Fibroblast of villous mesenchyme (primary cell): ENCODE measurements around the gene ZMAT2. TPM values are rescaled to one million over a fixed set of nuclear protein-coding genes. Genes with fewer than 3 reads are reported as not detected.
"Not testable (repeated sequence)": the region's sequence is repeated elsewhere in the genome, so short reads cannot be mapped to it uniquely, and the experiment has no call there.

ENCODE experiments used
- DNase-seq: peaks from one replicate; pipeline ENCODE4 v3.0.0-alpha.2; 2010; ENCODE audit warnings: low read depth
- H3K4me3 ChIP-seq: 2 replicates; pipeline ENCODE4 v1.5.1; 2011; ENCODE audit warnings: low read depth, mild to moderate bottlenecking, low read length
- total RNA-seq: library from RNA; depleted of rRNA; stranded (reverse); fragments of >200 nt; gene quantifications from 2 replicates; pipeline ENCODE4 v1.2.3, GENCODE V29; 2012
- TF ChIP-seq, protein P1 (sequence below): IDR thresholded peaks from 2 replicates; pipeline ENCODE4 v1.5.1; 2012; ENCODE audit warnings: low read depth, mild to moderate bottlenecking, low read length; ENCODE audit not compliant: insufficient read depth

The ZMAT2 gene
- total RNA-seq, 1 donor = 47.1 TPM

DNA sequence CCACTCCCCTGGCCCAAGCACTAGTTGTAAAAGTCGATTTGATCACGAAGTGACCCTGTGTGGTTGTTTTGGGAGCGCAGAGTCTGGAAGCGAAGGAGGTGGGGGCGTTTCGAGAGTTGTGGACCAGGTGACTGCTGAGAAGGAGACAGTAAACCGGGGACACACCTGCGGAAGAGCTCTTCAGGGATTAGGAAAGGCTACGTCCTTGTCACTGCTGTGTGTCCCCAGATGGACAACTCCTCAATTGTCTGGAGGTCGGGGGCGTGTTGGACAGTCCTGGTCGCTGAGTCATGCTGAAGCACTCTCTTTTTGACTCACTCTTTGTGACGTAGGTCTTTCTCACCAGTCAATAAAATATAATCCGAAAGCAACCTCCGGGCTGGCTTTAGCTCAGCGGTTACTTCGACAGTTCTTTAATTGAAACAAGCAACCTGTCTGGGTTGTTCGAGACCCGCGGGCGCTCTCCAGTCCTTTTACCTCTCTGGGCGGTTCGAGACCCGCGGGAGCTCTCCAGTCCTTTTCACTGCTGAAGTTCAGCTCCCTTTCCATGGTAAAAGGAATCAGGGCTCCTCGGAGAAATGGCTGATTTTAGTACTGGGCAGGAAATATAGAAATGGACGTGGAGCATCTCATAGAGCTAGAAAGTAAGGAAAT is 10.8 kb downstream of the ZMAT2 start:
- peak; percentile 98 for DNase-seq
- peak overlapping the region; percentile 88 for H3K4me3 ChIP-seq
- TF ChIP-seq, protein P1, sequence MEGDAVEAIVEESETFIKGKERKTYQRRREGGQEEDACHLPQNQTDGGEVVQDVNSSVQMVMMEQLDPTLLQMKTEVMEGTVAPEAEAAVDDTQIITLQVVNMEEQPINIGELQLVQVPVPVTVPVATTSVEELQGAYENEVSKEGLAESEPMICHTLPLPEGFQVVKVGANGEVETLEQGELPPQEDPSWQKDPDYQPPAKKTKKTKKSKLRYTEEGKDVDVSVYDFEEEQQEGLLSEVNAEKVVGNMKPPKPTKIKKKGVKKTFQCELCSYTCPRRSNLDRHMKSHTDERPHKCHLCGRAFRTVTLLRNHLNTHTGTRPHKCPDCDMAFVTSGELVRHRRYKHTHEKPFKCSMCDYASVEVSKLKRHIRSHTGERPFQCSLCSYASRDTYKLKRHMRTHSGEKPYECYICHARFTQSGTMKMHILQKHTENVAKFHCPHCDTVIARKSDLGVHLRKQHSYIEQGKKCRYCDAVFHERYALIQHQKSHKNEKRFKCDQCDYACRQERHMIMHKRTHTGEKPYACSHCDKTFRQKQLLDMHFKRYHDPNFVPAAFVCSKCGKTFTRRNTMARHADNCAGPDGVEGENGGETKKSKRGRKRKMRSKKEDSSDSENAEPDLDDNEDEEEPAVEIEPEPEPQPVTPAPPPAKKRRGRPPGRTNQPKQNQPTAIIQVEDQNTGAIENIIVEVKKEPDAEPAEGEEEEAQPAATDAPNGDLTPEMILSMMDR = no peak

DNA sequence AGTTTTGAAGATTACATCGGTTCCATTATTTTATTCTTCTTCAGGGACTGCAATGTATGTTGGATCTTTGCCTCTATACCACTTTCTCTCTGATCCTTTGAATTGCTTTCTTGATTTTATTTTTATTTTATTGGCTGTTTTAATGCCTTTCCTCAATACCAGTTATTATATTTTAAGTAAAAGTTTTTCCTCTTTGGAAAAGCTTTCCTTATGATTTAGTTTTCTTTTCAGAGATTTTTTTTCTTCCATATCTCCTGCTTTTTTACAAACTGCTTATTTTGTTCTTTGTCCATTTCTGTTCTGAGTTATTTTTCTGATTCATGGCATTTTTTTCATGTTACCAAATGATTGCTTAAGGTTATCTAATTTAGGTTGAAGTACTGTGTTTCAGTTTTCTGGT is 11.5 kb downstream of the ZMAT2 start:
- no peak for DNase-seq

DNA sequence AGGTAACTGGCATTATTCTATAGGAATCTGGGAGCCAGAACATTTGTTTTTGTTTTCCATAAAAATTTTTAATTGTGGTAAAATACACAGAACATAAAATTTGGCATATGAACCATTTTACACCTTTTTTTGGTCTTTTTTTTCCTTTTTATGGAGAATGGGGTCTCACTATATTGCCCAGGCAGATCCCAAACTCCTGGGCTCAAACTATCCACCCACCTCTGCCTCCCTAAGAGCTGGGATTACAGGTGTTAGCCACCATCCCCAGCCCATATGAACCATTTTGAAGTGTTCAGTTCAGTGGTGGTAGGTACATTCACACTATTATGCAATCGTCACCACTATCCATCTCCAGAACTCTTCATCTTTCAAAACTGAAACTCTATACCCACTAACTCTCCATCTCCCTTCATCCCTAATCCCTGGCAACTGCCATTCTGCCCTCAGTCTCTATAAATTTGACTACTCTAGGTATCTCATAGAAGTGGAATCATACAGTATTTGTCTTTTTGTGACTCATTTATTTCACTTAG is 13.4 kb downstream of the ZMAT2 start:
- H3K4me3 ChIP-seq = no peak overlapping the region
- no peak for DNase-seq
- TF ChIP-seq, protein P1 = no peak

More for the DNA sequence above, 11.5 kb downstream of the ZMAT2 start:
- no peak overlapping the region for H3K4me3 ChIP-seq
- TF ChIP-seq, protein P1 = no peak

DNA sequence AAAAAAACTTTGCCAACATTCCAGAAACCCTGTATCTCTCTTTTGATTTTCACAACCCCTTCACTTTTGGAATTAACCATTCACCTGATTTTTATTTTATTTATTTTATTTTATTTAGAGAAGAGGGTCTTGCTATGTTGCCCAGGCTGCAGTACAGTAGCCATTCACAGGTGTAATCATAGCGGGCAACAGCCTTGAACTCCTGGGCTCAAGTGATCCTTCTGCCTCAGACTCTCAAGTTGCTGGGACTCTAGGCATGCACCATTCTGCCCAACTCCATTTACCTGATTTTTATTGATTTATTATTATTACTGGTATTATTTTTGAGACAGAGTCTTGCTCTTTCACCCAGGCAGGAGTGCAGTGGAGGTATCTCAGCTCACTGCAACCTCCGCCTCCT is 16.0 kb downstream of the ZMAT2 start:
- H3K4me3 ChIP-seq, DNase-seq: not testable (repeated sequence)

DNA sequence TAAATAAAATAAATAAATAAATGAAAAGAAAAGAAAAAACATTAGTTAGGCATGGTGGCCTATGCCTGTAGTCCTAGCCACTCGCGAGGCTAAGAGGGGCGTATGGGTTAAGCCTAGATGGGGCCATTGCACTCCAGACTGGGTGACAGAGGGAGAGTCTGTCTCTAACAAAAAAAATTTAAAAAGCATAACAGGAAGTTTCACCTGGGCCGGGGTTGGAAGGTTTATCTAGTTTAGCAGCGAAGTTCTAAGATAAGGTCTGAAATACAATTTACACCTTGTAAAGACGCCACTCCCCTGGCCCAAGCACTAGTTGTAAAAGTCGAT is 18.0 kb downstream of the ZMAT2 start:
- H3K4me3 ChIP-seq = peak overlapping the region; percentile 59
- TF ChIP-seq, protein P1 = no peak
- DNase-seq = no peak

- DNase-seq, H3K4me3 ChIP-seq: not testable (repeated sequence)
Observed at GRCh38 chr5:140720738-140721137, 20.5 kb downstream of the ZMAT2 start.

GRCh38 chr5:140721395-140721794 is 21.1 kb downstream of the ZMAT2 start:
- H3K4me3 ChIP-seq, DNase-seq: not testable (repeated sequence)

DNA sequence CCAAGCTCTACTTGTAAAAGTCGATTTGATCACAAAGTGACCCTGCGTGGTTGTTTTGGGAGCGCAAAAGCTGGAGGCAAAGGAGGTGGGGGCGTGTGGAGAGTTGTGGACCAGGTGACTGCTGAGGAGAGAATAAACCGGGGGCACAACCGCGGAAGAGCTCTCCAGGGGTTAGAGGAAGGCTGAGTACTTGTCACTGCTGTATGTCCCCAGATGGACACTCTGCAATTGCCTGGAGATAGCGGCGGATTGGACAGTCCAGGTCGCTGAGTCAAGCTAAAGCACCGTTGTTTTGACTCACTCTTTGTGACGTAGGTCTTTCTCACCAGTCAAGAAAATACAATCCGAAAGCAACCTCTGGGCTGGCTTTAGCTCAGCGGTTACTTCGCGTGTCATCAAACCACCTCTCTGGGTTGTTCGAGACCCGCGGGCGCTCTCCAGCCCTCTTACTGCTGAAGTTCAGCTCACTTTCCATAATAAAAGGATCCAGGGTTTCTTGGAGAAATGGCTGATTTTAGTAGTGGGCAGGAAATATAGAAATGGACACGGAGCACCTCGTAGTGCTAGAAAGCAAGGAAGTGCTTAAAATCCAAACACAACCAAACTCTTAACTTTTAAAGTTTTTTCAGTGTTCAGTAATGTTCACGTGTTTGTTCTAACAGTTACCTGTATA is 25.7 kb downstream of the ZMAT2 start:
- peak overlapping the region; percentile 61 for H3K4me3 ChIP-seq
- DNase-seq = peak; percentile 88
- TF ChIP-seq, protein P1 = no peak
